Right hindlimb (tissue), 1 donor: Measurements from ENCODE around the gene ZNF117.
"Not testable (repeated sequence)": the region's sequence is repeated elsewhere in the genome, so short reads cannot be mapped to it uniquely, and the experiment has no call there.

ENCODE experiments used
- DNase-seq: peaks from one replicate; pipeline ENCODE4 v3.0.0-alpha.2; 2018

The ZNF117 gene

DNA sequence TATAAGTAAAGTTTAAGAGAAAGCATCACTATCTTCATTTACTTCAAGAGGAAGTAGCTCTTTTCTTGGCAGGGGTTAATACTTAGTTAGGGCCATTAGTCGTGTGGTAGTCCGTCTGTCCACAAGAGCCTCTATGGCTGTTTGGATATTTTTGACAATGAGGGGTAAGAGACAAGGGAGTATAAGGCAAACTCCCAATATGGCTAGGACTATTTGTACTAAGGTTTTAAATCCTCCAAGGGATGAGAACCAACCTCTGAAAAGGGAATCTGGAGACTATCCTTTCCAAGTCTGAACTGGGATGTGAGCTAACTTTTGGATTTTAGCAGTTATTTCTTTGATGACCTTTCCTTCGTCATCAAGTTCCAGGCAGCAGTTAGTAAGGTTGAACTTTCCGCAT lies at the start of gene ZNF117:
Gene ZNF117 (minus strand): TSS at position 101 of the 400 bp plus-strand sequence.
- DNase-seq, result no peak

GRCh38 chr7:65038767-65039166 lies 47.9 kb upstream of the ZNF117 start:
- peak; percentile 60 for DNase-seq

GRCh38 chr7:65037740-65038688 lies 47.2 kb upstream of the ZNF117 start:
- peak; percentile 98 for DNase-seq

- DNase-seq, result peak; percentile 19
Observed at GRCh38 chr7:65036526-65036925, 45.7 kb upstream of the ZNF117 start.

- DNase-seq, result not testable (repeated sequence)
Observed at GRCh38 chr7:65035469-65035868, 44.6 kb upstream of the ZNF117 start.

DNA sequence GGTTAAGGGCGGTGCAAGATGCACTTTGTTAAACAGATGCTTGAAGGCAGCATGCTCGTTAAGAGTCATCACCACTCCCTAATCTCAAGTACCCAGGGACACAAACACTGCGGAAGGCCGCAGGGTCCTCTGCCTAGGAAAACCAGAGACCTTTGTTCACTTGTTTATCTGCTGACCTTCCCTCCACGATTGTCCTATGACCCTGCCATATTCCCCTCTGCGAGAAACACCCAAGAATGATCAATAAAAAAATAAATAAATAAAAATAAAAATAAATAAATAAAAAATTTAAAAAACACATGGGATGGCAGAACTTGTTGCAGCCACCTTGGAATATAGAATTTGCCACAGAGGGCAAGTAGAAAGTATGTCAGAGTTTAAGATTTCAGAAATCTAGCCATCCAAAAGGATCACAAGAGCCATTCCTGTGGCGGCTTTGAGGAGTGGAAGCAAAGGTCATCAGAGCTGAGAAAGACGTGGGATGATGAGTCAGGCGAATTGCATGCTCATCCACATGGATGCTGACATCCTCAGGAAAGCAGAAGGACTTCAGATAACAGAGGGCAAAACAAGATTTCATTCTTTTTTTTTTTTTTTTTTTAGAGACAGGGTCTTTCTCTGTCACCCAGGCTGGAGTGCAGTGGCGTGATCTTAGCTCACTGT lies 43.4 kb upstream of the ZNF117 start:
- not testable (repeated sequence) for DNase-seq

GRCh38 chr7:65033391-65033790 lies 42.6 kb upstream of the ZNF117 start:
- not testable (repeated sequence) for DNase-seq

DNA sequence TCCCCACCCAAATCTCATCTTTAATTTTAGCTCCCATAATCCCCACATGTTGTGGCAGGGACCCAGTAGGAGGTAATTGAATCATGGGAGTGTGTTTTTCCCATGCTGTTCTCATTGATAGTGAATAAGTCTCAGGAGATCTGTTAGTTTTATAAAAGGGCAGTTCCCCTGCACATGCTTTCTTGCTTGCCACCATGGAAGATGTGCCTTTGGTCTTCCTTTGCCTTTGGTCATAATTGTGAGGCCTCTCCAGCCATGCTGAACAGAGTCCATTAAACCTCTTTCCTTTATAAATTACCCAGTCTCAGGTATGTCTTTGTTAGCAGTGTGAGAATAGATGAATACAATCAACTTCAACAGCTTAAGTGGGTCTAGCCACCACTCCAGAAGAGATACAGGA lies 34.2 kb upstream of the ZNF117 start:
- not testable (repeated sequence) for DNase-seq

- not testable (repeated sequence) for DNase-seq
Observed at GRCh38 chr7:65020978-65021377, 30.1 kb upstream of the ZNF117 start.

- DNase-seq, result not testable (repeated sequence)
Observed at GRCh38 chr7:65009881-65010280, 19.0 kb upstream of the ZNF117 start.

- not testable (repeated sequence) for DNase-seq
Observed at GRCh38 chr7:65009394-65009793, 18.6 kb upstream of the ZNF117 start.

- DNase-seq, result not testable (repeated sequence)
Observed at GRCh38 chr7:65007036-65007435, 16.2 kb upstream of the ZNF117 start.

DNA sequence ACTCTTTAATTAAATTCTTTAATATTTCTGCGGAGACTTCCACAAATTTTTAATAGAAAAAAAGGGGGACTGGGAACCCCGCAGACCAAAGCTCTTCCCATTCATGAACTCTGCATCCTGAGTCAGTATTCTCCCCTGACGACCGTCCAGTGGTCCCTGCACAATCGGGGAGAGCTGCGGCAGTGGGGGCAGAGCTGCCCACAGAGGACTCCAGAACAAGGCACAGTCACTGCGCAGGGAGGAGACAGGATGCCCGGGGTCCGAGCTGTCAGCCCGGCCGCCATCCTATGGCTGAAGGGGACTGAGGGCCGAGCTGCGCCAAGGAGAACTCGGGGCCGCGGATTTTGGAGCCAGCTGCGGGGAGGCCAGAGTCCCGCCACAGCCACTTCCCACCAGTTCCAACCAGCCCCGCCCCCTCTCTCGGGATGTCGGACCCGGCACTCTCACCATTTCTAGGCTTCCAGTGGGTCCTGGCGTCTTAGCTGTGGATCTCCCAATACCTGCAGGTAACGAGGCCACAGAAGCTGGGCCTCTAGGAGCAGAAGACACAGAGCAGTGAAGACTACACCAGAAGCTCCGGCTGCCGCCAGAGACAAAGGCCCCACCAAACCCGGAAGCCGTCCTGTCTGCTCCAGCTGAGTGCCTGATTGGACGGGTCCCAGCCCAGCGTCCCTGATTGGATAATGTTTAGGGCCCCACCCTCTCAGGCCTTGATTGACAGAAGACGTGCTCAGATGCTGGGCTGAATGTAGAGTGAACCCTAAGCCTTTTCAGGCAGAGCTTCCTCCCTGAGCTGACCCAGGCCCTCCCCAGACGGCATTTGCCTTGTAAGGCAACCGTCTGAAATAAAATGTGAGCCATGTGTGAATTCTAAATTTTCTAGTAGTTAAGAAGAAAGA lies 15.5 kb upstream of the ZNF117 start, which contains the start of gene ERV3-1:
Gene ERV3-1 (minus strand): TSS at position 594 of the 899 bp plus-strand sequence. CDS start 13,661 bp downstream, outside the sequence.
- DNase-seq, result peak; percentile 97

GRCh38 chr7:65004575-65004974 lies 13.7 kb upstream of the ZNF117 start:
- DNase-seq, result no peak

DNA sequence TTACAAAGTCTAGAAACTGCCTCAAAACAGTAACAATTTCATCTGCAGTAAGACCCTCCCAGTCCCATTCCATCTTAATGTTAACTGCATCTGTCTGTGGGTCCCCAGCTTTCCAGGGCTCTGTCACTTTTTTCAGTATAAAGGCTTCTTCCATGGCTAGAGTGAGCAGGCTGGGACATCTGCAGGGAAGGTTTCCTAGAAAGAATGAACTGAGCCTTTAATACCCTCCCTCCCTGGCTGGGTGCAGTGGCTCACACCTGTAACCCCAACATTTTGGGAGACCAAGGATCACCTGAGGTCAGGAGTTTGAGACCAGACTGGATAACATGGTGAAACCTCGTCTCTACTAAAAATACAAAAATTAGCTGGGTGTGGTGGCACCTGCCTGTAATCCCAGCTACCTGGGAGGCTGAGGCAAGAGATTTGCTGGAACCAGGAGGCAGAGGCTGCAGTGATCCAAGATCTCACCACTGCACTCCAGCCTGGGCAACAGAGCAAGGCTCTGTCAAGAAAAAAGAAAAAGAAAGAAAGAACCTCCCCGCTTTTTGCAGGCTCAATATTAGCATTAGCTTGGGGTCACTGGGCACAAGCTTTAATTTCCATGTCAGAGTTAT lies 12.2 kb upstream of the ZNF117 start:
- no peak for DNase-seq

GRCh38 chr7:65001291-65001814 lies 10.5 kb upstream of the ZNF117 start:
- no peak for DNase-seq

DNA sequence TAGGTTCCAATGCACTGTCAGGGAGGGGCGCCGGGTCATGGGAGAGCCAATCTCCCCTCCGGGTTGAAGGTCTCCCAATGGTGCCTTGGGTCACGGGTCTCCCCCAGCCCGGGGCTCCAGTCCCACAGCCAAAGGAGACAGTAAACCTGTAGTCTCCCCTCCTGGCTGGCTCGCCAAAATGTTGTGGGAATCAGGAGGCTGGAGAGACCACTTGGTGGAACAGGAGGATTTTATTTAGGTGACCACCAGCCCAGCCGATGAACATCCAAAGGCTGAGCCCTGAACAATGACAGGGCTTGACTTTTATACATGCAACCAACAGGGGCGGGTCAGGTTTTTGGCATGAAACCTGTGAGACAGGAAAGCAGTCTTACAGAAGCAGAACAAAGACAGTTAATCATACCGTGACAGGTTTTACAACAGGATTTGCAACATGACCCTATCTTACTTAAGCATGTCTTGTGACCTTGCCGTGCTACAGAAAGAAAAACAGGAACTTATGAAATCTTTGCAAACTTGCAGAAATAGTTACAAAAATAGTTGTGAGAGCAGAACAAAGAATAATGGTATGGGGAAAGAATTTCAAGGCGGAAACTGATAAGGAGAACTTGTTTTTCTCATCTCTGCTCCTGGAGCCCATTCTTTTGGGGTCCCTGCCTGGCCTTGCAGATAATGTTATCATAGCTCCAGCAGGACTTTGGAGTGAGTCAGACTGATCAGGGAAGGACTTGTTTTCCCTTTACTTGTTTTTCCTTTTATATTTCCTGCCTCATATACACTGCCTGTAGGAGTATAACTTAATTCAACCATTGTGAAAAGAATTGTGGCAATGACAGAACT lies 8.5 kb upstream of the ZNF117 start:
- no peak for DNase-seq

GRCh38 chr7:64998865-64999164 lies 8.0 kb upstream of the ZNF117 start:
- DNase-seq, result no peak

GRCh38 chr7:64997927-64998391 lies 7.1 kb upstream of the ZNF117 start:
- no peak for DNase-seq

- DNase-seq, result no peak
Observed at GRCh38 chr7:64997164-64997908, 6.5 kb upstream of the ZNF117 start.
